ENCODE data around the gene LRFN3.

The LRFN3 gene

DNA sequence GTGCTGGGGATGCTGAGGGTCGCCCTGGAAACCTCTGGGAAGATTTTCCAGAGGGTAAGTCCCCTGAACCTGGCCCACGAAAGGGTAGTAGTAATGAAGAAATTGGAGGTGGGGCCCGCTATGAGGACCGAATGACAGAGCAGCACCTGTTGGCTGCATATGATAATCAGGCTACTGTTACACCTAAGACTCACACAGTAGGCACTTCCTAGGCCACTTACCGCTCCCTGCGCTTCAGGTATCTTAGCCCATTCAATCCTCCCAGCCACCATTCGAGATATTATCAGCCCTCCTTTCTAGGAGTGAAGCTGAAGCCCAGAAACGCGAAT lies 4.3 kb upstream of the LRFN3 start:
- no peak for TF ChIP-seq CTBP1 (IDR thresholded peaks at IDR 0.05; ENCODE audit: borderline replicate concordance)
- TF ChIP-seq ZNF384 (IDR thresholded peaks at IDR 0.05): no peak
- no peak for TF ChIP-seq FOXA1 (IDR thresholded peaks at IDR 0.05)
- TF ChIP-seq SP1 (IDR thresholded peaks at IDR 0.05): no peak
- no peak for TF ChIP-seq ELF4 (IDR thresholded peaks at IDR 0.05)
- TF ChIP-seq HDGF (IDR thresholded peaks at IDR 0.05; ENCODE audit: borderline replicate concordance): no peak
- no peak for TF ChIP-seq TARDBP (IDR thresholded peaks at IDR 0.05)
- TF ChIP-seq SUZ12 (IDR thresholded peaks at IDR 0.05): no peak
- TF ChIP-seq FOXM1 (IDR thresholded peaks at IDR 0.05; ENCODE audit: borderline replicate concordance): no peak
- no peak for TF ChIP-seq ARNT (IDR thresholded peaks at IDR 0.05)
- TF ChIP-seq BHLHE40 (IDR thresholded peaks at IDR 0.05; ENCODE audit: borderline replicate concordance): no peak
- TF ChIP-seq NFRKB (IDR thresholded peaks at IDR 0.05): no peak
- TF ChIP-seq, protein P1, sequence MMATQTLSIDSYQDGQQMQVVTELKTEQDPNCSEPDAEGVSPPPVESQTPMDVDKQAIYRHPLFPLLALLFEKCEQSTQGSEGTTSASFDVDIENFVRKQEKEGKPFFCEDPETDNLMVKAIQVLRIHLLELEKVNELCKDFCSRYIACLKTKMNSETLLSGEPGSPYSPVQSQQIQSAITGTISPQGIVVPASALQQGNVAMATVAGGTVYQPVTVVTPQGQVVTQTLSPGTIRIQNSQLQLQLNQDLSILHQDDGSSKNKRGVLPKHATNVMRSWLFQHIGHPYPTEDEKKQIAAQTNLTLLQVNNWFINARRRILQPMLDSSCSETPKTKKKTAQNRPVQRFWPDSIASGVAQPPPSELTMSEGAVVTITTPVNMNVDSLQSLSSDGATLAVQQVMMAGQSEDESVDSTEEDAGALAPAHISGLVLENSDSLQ (IDR thresholded peaks at IDR 0.05): no peak
- TF ChIP-seq FOXK2 (IDR thresholded peaks at IDR 0.05): no peak
- no peak for DNase-seq (ENCODE audit: extremely low spot score)
- ChIA-PET CTCF (interaction anchor here (1.0 kb wide), 2 partner anchors 26 to 49 kb away, joined by 4 to 5 read pairs; no protein-coding TSS in a partner anchor), POLR2A (interaction anchor here (0.7 to 2.3 kb wide), 11 partner anchors 15 to 184 kb away, joined by 3 to 8 read pairs (median 4); partner anchors contain the start of genes LIN37, NFKBID and THAP8)

- TF ChIP-seq TARDBP (IDR thresholded peaks at IDR 0.05): no peak
- TF ChIP-seq, protein P1 (IDR thresholded peaks at IDR 0.05): no peak
- CTCF ChIA-PET: interaction anchor here (1.0 kb wide), 1 partner anchor 50 kb away, joined by 5 read pairs; no protein-coding TSS in a partner anchor
- POLR2A ChIA-PET: interaction anchor here (2.3 kb wide), 1 partner anchor 49 kb away, joined by 8 read pairs; no protein-coding TSS in a partner anchor
- DNase-seq (ENCODE audit: extremely low spot score): no peak
Measured at GRCh38 chr19:35932291-35932936, 3.8 kb upstream of the LRFN3 start.

GRCh38 chr19:35936738-35937268 lies 629 bp downstream of the LRFN3 start:
- ChIA-PET POLR2A (interaction anchor here (1.0 to 1.2 kb wide), 2 partner anchors 50 to 188 kb away, joined by 3 read pairs; partner anchors contain the start of gene LIN37), CTCF (interaction anchor here (0.7 kb wide), 1 partner anchor 10 kb away, joined by 5 read pairs; no protein-coding TSS in a partner anchor)
- TF ChIP-seq, protein P1 (IDR thresholded peaks at IDR 0.05): no peak
- TF ChIP-seq FOXK2 (IDR thresholded peaks at IDR 0.05) (no peak), HDGF (IDR thresholded peaks at IDR 0.05; ENCODE audit: borderline replicate concordance) (no peak), CTBP1 (IDR thresholded peaks at IDR 0.05; ENCODE audit: borderline replicate concordance) (no peak), LEF1 (IDR thresholded peaks at IDR 0.05; ENCODE audit: borderline replicate concordance) (no peak), FOXA1 (IDR thresholded peaks at IDR 0.05) (no peak), SUZ12 (IDR thresholded peaks at IDR 0.05) (no peak), ELF4 (IDR thresholded peaks at IDR 0.05) (no peak), NFRKB (IDR thresholded peaks at IDR 0.05) (no peak), SP1 (IDR thresholded peaks at IDR 0.05) (no peak), FOXM1 (IDR thresholded peaks at IDR 0.05; ENCODE audit: borderline replicate concordance) (no peak)

GRCh38 chr19:35937345-35938281 lies 1.4 kb downstream of the LRFN3 start:
- POLR2A ChIA-PET: interaction anchor here (1.0 to 1.2 kb wide), 2 partner anchors 49 to 189 kb away, joined by 3 read pairs; partner anchors contain the start of gene LIN37
- DNase-seq (ENCODE audit: extremely low spot score): no peak
- CTCF ChIA-PET: interaction anchor here (0.7 to 0.9 kb wide), 3 partner anchors 9 to 56 kb away, joined by 3 to 5 read pairs (median 3); no protein-coding TSS in a partner anchor
- TF ChIP-seq ELF4 (IDR thresholded peaks at IDR 0.05) (no peak), ARNT (IDR thresholded peaks at IDR 0.05) (no peak), SUZ12 (IDR thresholded peaks at IDR 0.05) (no peak), NFRKB (IDR thresholded peaks at IDR 0.05) (no peak), SP1 (IDR thresholded peaks at IDR 0.05) (no peak), FOXM1 (IDR thresholded peaks at IDR 0.05; ENCODE audit: borderline replicate concordance) (no peak), CTBP1 (IDR thresholded peaks at IDR 0.05; ENCODE audit: borderline replicate concordance) (no peak), HDGF (IDR thresholded peaks at IDR 0.05; ENCODE audit: borderline replicate concordance) (no peak), FOXA1 (IDR thresholded peaks at IDR 0.05) (no peak), BHLHE40 (IDR thresholded peaks at IDR 0.05; ENCODE audit: borderline replicate concordance) (no peak), TARDBP (IDR thresholded peaks at IDR 0.05) (no peak), LEF1 (IDR thresholded peaks at IDR 0.05; ENCODE audit: borderline replicate concordance) (no peak), L3MBTL2 (conservative IDR thresholded peaks at IDR 0.05) (no peak), ZNF384 (IDR thresholded peaks at IDR 0.05) (no peak), FOXK2 (IDR thresholded peaks at IDR 0.05) (no peak)
- TF ChIP-seq, protein P1 (IDR thresholded peaks at IDR 0.05): no peak

More at GRCh38 chr19:35936738-35937268, 629 bp downstream of the LRFN3 start:
- DNase-seq (ENCODE audit: extremely low spot score): no peak
